MG63 (cell line): ENCODE results near the gene POLH. TPM values are rescaled to one million over a fixed set of nuclear protein-coding genes. Genes with fewer than 3 reads are reported as not detected.
"Not testable (repeated sequence)": the region's sequence is repeated elsewhere in the genome, so short reads cannot be mapped to it uniquely, and the experiment has no call there.

ENCODE experiments used
- DNase-seq: peaks from one replicate; pipeline ENCODE4 v3.0.0-alpha.2; 2020
- H3K27me3 ChIP-seq: fragments of 250-450 bp; sonication (Bioruptor Pico); 2 replicates; pipeline ENCODE4 v1.5.1; 2020; ENCODE audit warnings: mild to moderate bottlenecking, moderate library complexity
- H3K36me3 ChIP-seq: fragments of 250-450 bp; sonication (Bioruptor Pico); 2 replicates; pipeline ENCODE4 v1.5.1; 2020; ENCODE audit warnings: mild to moderate bottlenecking, moderate library complexity
- H3K4me3 ChIP-seq: fragments of 250-450 bp; sonication (Bioruptor Pico); 2 replicates; pipeline ENCODE4 v1.5.1; 2020; ENCODE audit warnings: mild to moderate bottlenecking, moderate library complexity
- H3K9me3 ChIP-seq: fragments of 250-450 bp; sonication (Bioruptor Pico); 2 replicates; pipeline ENCODE4 v1.5.1; 2020; ENCODE audit warnings: mild to moderate bottlenecking, moderate library complexity
- total RNA-seq: library from RNA; depleted of rRNA; stranded (reverse); fragments of >200 nt; shearing (Covaris generic); gene quantifications from 2 replicates; pipeline ENCODE4 v1.2.3, GENCODE V29; 2014; ENCODE audit warnings: low replicate concordance

The POLH gene
- total RNA-seq, 1 experiment from 2014 or later = 10.0 TPM

- Histone ChIP-seq H3K4me3 (no peak overlapping the region), H3K9me3 (no peaks in the 10 kb centered on the region), H3K27me3 (no peaks in the 10 kb centered on the region), H3K36me3 (peaks cover 14% of the 10 kb centered on the region)
- no peak for DNase-seq
Measured at GRCh38 chr6:43623880-43624785, 48.1 kb downstream of the POLH start.

GRCh38 chr6:43624786-43625288 lies 48.9 kb downstream of the POLH start:
- no peaks in the 10 kb centered on the region for H3K27me3 ChIP-seq
- DNase-seq = peak; percentile 46
- H3K9me3 ChIP-seq = no peaks in the 10 kb centered on the region
- H3K4me3 ChIP-seq = no peak overlapping the region
- H3K36me3 ChIP-seq = peaks cover 14% of the 10 kb centered on the region

DNA sequence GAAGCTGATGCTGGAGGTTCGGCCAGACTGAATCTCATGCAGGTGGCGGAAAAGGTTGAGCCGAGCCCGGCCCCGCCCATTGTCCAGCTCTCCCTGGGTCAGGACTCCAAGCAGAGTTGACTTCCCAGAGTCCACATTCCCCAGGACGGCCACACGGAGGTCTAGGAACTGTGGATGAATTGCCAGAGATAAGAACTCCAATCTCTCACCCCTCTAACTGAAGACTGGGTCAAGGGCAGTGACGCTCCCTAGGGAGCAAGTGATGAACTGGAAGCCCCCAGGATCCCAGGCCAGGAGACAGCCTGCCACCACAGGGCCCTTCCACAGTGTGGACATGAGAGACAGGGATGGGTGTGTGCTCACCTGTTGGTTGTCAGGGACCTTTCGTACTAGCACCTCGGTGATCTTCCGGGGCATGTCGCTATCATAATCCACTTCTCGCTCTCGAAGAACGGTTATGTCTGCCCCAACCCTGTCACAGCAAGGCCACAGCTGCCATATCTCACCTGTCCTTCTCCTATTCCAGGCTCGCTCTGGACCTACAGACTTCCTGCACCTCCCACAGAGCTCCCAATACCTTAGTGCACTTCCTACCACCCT lies 49.5 kb downstream of the POLH start:
- H3K27me3 ChIP-seq = no peaks in the 10 kb centered on the region
- H3K36me3 ChIP-seq = peaks cover 14% of the 10 kb centered on the region
- no peak overlapping the region for H3K4me3 ChIP-seq
- no peak for DNase-seq
- no peaks in the 10 kb centered on the region for H3K9me3 ChIP-seq

- Histone ChIP-seq H3K9me3 (no peaks in the 10 kb centered on the region), H3K4me3 (no peak overlapping the region; the same call in 1 of the 2 replicates), H3K27me3 (no peaks in the 10 kb centered on the region), H3K36me3 (peaks cover 8% of the 10 kb centered on the region)
- DNase-seq = peak; percentile 77
Measured at GRCh38 chr6:43627008-43627825, 51.2 kb downstream of the POLH start.

GRCh38 chr6:43628393-43629103 lies 52.6 kb downstream of the POLH start:
- Histone ChIP-seq H3K4me3 (peak overlapping the region; percentile 63), H3K9me3 (no peaks in the 10 kb centered on the region), H3K36me3 (peaks cover 8% of the 10 kb centered on the region), H3K27me3 (no peaks in the 10 kb centered on the region)
- DNase-seq = peak; percentile 35

GRCh38 chr6:43629104-43629504 lies 53.1 kb downstream of the POLH start, which contains the start of gene GTPBP2:
GTPBP2 (minus strand) TSS chr6:43629264; CDS start chr6:43629162, 102 bp downstream.
- Histone ChIP-seq H3K36me3 (peaks cover 8% of the 10 kb centered on the region), H3K4me3 (peak within 1 kb of the TSS; percentile 63), H3K27me3 (no peaks in the 10 kb centered on the region), H3K9me3 (no peaks in the 10 kb centered on the region)
- DNase-seq = peak; percentile 96

GRCh38 chr6:43629505-43630300 lies 53.7 kb downstream of the POLH start:
- peak overlapping the region; percentile 63 for H3K4me3 ChIP-seq
- peaks cover 8% of the 10 kb centered on the region for H3K36me3 ChIP-seq
- DNase-seq = peak; percentile 91
- H3K9me3 ChIP-seq = no peaks in the 10 kb centered on the region
- no peaks in the 10 kb centered on the region for H3K27me3 ChIP-seq

GRCh38 chr6:43630980-43631619 lies 55.1 kb downstream of the POLH start:
- Histone ChIP-seq H3K27me3 (no peaks in the 10 kb centered on the region), H3K9me3 (no peaks in the 10 kb centered on the region), H3K36me3 (peaks cover 2% of the 10 kb centered on the region), H3K4me3 (no peak overlapping the region)
- DNase-seq = no peak

- H3K9me3 ChIP-seq, H3K36me3 ChIP-seq, H3K27me3 ChIP-seq, H3K4me3 ChIP-seq, DNase-seq: not testable (repeated sequence)
Measured at GRCh38 chr6:43633002-43633401, 57.0 kb downstream of the POLH start.

GRCh38 chr6:43634702-43635303 lies 58.8 kb downstream of the POLH start:
- no peak for DNase-seq
- H3K36me3 ChIP-seq = peaks cover 10% of the 10 kb centered on the region
- no peaks in the 10 kb centered on the region for H3K9me3 ChIP-seq
- no peak overlapping the region for H3K4me3 ChIP-seq
- H3K27me3 ChIP-seq = no peaks in the 10 kb centered on the region

GRCh38 chr6:43635387-43636307 lies 59.7 kb downstream of the POLH start, which contains the start of gene MAD2L1BP:
MAD2L1BP (plus strand) TSS chr6:43635840; CDS start chr6:43635876, 36 bp downstream.
- H3K27me3 ChIP-seq = no peaks in the 10 kb centered on the region
- H3K4me3 ChIP-seq = peak within 1 kb of the TSS; percentile 80
- H3K36me3 ChIP-seq = peaks cover 18% of the 10 kb centered on the region
- DNase-seq = peak; percentile 71
- H3K9me3 ChIP-seq = no peaks in the 10 kb centered on the region

GRCh38 chr6:43636308-43636659 lies 60.3 kb downstream of the POLH start:
- Histone ChIP-seq H3K27me3 (no peaks in the 10 kb centered on the region), H3K36me3 (peaks cover 21% of the 10 kb centered on the region), H3K9me3 (no peaks in the 10 kb centered on the region), H3K4me3 (peak overlapping the region; percentile 80)
- no peak for DNase-seq

DNA sequence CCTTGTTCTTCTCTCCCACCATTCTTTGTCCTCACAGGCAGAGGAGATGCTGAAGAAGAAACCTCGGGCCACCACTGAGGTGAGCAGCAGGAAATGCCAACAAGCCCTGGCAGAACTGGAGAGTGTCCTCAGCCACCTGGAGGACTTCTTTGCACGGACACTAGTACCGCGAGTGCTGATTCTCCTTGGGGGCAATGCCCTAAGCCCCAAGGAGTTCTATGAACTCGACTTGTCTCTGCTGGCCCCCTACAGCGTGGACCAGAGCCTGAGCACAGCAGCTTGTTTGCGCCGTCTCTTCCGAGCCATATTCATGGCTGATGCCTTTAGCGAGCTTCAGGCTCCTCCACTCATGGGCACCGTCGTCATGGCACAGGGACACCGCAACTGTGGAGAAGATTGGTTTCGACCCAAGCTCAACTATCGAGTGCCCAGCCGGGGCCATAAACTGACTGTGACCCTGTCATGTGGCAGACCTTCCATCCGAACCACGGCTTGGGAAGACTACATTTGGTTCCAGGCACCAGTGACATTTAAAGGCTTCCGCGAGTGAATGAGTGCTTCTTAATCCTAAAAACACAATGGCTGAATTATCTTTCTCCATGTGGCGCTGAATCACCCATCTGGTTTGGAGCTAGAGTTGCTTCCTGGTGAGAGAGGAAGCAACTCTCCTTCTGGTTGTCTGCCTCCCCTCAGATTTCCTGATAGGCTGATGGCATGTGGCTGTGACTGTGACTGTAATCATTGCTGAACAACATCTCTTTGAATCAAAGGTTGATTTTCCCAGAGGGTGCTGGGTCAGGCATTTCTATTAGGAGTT lies 64.2 kb downstream of the POLH start:
- peaks cover 26% of the 10 kb centered on the region for H3K36me3 ChIP-seq
- DNase-seq = no peak
- H3K27me3 ChIP-seq = no peaks in the 10 kb centered on the region
- H3K4me3 ChIP-seq = no peak overlapping the region
- H3K9me3 ChIP-seq = no peaks in the 10 kb centered on the region
